ENCODE results near the gene CYBC1. TPM values are rescaled to one million over a fixed set of nuclear protein-coding genes. Genes with fewer than 3 reads are reported as not detected.

The CYBC1 gene
- total RNA-seq, 8 experiments from 2014 or later: 32.0 to 68.0 (median 52.0) TPM

DNA sequence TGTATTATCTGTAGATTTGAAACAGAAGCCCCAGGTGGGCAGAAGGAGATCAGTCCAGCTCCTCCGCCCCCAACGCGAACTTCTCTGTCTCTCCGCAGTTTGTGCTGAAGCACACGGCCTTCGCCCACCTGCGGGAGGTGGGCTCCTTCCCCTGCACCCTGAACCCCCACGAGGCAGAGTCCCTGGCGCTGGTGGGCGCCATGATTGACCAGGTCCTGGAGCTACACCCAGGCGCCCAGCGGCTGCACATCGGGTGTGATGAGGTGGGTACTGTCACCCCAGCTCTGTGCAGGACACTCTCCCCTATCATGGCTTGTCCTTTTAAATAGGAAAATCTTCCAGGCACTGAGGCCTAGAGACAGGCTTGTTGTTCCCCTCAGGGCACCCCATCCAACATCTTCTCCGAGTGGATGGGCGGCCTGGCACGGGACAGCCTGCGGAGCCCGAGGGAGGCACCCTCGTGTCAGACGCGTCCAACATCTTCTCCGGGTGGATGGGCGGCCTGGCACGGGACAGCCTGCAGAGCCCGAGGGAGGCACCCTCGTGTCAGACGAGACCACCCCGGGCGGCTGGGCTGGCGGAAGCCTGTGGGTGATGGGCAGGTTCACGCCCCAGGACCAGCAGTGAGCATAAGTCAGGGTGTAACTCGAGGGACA is 16.9 kb downstream of the CYBC1 start:
- no peak overlapping the region for H3K27ac ChIP-seq
- 80 to 100% (median 95%) methylated on average over 1 to 12 of the region's 32 CpGs; no CpG with 5 or more reads in 2 of the 10 experiments for WGBS, 10 experiments
- ATAC-seq (replicated peaks in 6 of 8): no peak
- H3K4me1 ChIP-seq (replicated peaks in 1 of 2): no peaks in the 10 kb centered on the region
- in situ Hi-C loops (cut with MboI; ENCODE audit: low pct_unique_long_range_greater_than_20kb in 2 of 9, low sequenced_read_pairs in 9 of 9, unreplicated experiment in 9 of 9): no loop called here
- no peak overlapping the region for H3K4me3 ChIP-seq

DNA sequence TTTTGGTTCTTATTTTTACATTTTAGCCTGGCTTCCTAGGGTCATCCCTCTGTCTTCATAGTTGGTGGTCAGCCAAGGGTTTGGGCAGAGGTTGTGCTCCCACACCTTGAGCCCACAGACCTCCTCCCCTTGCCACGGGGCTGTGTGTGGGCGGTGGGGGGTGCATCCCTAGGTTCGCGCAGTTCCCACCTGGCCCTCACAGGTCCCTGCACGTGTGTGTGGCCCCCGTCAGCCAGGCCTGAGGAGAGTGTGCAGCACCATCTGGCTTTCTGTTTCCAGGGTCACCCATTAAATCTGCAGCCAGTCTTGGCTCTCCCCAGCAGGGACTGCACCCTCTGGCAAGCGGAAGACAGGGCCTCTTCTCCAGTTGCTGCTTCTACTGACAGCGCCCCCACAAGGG is 18.5 kb downstream of the CYBC1 start:
- Histone ChIP-seq H3K27ac (no peak overlapping the region), H3K4me1 (replicated peaks in 1 of 2) (no peaks in the 10 kb centered on the region), H3K4me3 (no peak overlapping the region)
- no peak for ATAC-seq (replicated peaks in 6 of 8)
- in situ Hi-C loops (cut with MboI; ENCODE audit: low pct_unique_long_range_greater_than_20kb in 2 of 9, low sequenced_read_pairs in 9 of 9, unreplicated experiment in 9 of 9): no loop called here
- WGBS, 10 experiments: 80 to 92% (median 89%) methylated on average over 1 to 6 of the region's 8 CpGs; no CpG with 5 or more reads in 6 of the 10 experiments

DNA sequence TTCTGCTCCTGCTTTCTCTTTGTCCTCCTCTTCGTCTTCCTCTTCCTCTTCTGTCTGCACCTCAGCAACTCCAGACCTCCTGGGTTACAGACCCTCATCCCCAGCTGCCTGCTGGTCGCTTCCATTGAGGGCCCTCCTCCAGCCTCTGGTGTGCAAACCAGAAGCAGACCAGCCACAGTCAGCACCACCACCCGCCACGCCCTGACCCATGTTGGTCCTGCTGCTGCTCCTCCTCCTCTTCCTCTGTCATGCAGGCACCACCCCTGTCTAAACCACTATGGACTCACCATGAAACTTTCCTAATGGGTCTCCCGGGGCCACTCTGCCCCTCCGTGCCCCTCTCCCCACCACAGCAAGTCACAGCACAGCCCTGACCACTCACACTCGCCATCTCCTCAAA is 20.7 kb downstream of the CYBC1 start:
- in situ Hi-C loops (cut with MboI; ENCODE audit: low pct_unique_long_range_greater_than_20kb in 2 of 9, low sequenced_read_pairs in 9 of 9, unreplicated experiment in 9 of 9): no loop called here
- ATAC-seq (replicated peaks in 6 of 8): peak in 2 of 8 experiments; percentile 18 to 64
- H3K4me3 ChIP-seq: no peak overlapping the region
- no peaks in the 10 kb centered on the region for H3K4me1 ChIP-seq (replicated peaks in 1 of 2)
- WGBS, 10 experiments: 14 to 100% (median 82%) methylated on average over 1 to 4 of the region's 7 CpGs; no CpG with 5 or more reads in 2 of the 10 experiments
- no peak overlapping the region for H3K27ac ChIP-seq

DNA sequence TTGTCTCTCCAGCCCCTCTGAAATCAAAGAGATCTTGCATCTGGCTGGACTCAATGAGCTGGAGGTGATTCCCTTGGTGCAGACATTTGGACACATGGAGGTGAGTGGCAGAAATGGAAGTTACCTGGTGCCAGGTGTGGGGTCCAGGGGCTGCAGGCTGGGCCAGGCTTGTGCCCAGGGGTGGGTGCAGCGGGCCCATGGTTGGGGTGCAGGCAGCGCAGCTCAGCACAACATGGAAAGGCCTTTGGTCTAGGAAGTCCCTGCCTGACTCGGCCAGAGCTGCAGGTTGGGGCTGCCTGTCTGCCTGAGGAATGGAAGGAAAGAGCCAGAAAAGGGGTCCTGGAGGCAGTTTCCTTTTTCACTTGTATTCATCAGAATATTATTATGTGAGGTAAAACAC is 22.0 kb downstream of the CYBC1 start:
- ATAC-seq (replicated peaks in 6 of 8): no peak
- in situ Hi-C loops (cut with MboI; ENCODE audit: low pct_unique_long_range_greater_than_20kb in 2 of 9, low sequenced_read_pairs in 9 of 9, unreplicated experiment in 9 of 9): no loop called here
- no peaks in the 10 kb centered on the region for H3K4me1 ChIP-seq (replicated peaks in 1 of 2)
- H3K27ac ChIP-seq: no peak overlapping the region
- 86% methylated on average over 2 of the region's 3 CpGs; no CpG with 5 or more reads in 9 of the 10 experiments for WGBS, 10 experiments
- H3K4me3 ChIP-seq: no peak overlapping the region

DNA sequence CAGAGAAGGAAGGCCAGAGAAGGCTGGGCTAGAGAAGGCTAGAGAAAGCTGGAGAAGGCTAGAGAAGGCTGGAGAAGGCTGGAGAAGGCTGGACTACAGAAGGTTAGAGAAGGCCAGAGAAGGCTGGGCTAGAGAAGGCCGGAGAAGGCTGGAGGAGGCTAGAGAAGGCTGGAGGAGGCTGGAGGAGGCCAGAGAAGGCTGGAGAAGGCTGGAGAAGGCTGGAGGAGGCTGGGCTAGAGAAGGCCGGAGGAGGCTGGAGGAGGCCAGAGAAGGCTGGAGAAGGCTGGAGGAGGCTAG is 25.7 kb downstream of the CYBC1 start:
- Histone ChIP-seq H3K4me3 (no peak overlapping the region), H3K4me1 (replicated peaks in 1 of 2) (no peaks in the 10 kb centered on the region), H3K27ac (no peak overlapping the region)
- WGBS, 10 experiments: 67 to 100% (median 96%) methylated on average over 1 to 2 of the region's 2 CpGs; no CpG with 5 or more reads in 2 of the 10 experiments
- ATAC-seq (replicated peaks in 6 of 8): no peak
- in situ Hi-C loops (cut with MboI; ENCODE audit: low pct_unique_long_range_greater_than_20kb in 2 of 9, low sequenced_read_pairs in 9 of 9, unreplicated experiment in 9 of 9): no loop called here

DNA sequence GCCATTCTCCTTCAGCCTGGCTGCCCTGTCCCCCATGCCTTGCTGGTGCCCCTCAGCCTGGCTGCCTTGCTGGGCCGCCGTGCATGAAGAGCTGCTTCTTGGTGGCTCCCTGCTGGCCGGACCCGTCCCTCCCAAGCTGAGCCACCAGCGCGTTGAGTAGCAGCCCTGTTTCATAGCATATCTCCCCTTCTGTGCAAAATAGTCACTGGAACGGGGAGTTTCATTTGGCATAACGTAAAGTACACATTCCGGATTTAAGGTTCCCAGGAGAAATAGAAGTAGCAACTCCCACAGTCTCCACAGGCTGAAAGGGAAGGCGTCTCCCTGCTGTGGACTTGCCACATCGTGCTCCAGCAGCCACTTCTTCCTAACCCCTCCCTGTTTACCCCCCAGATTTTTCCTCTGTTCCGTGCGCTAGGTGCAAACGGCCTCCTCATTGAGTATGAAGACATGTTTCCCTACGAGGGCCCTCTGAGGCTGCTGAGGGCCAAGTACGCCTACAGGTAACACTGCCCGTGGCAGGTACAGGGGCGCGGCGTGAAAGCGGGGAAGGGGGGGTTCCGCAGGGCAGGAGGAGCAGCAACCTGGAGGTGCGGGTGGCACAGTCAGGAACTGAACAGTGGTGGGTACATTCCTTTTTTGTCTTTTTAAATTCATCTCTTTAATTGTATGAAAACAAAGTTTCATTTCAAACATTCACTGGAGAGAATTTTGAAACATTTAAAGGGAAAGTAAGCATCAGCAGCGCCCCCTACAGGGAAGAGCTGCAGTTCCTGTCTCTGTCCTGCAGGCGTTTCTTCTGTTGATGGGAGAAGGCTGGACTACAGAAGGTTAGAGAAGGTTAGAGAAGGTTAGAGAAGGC is 26.3 kb downstream of the CYBC1 start:
- peaks cover 0 to 3% of the 10 kb centered on the region in 2 donors for H3K4me1 ChIP-seq (replicated peaks in 1 of 2)
- ATAC-seq (replicated peaks in 6 of 8): peak in 3 of 8 experiments; percentile 52 to 71 (median 57)
- no peak overlapping the region for H3K4me3 ChIP-seq
- H3K27ac ChIP-seq: no peak overlapping the region
- WGBS, 10 experiments: 20 to 82% (median 60%) methylated on average over 2 to 15 of the region's 25 CpGs; no CpG with 5 or more reads in 1 of the 10 experiments
- in situ Hi-C loops (cut with MboI; ENCODE audit: low pct_unique_long_range_greater_than_20kb in 2 of 9, low sequenced_read_pairs in 9 of 9, unreplicated experiment in 9 of 9): no loop called here

DNA sequence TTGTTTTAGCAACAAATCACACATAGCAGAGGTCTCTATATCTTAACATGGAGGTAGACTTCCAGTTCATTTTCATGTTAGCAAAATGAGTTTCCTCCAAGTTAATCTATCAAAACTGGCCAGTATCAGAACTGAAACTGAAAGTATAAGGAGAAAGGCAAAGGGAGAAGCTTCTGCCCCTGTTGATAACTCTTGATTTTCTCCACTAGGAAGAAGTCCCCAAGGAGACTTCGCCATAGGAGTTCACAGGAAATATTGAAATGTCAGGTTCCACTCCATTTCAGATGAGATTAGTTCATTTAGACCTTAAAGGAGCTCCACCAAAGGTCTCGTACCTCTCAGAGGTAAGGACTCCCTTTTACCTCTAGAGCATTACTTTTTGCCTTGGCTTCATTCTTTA is 31.0 kb downstream of the CYBC1 start:
- no peak overlapping the region for H3K4me3 ChIP-seq
- H3K27ac ChIP-seq: no peak overlapping the region
- in situ Hi-C loops (cut with MboI; ENCODE audit: low pct_unique_long_range_greater_than_20kb in 2 of 9, low sequenced_read_pairs in 9 of 9, unreplicated experiment in 9 of 9): loop anchor here in 1 of 9 experiments (10.0 kb wide), 1 partner anchor 65 kb away; the partner anchor contains the start of gene TEX19
- WGBS, 10 experiments: 47 to 100% (median 100%) methylated on average over 1 to 2 of the region's 2 CpGs; no CpG with 5 or more reads in 3 of the 10 experiments
- ATAC-seq (replicated peaks in 6 of 8): no peak
- peaks cover 9% of the 10 kb centered on the region in 2 donors for H3K4me1 ChIP-seq (replicated peaks in 1 of 2)

DNA sequence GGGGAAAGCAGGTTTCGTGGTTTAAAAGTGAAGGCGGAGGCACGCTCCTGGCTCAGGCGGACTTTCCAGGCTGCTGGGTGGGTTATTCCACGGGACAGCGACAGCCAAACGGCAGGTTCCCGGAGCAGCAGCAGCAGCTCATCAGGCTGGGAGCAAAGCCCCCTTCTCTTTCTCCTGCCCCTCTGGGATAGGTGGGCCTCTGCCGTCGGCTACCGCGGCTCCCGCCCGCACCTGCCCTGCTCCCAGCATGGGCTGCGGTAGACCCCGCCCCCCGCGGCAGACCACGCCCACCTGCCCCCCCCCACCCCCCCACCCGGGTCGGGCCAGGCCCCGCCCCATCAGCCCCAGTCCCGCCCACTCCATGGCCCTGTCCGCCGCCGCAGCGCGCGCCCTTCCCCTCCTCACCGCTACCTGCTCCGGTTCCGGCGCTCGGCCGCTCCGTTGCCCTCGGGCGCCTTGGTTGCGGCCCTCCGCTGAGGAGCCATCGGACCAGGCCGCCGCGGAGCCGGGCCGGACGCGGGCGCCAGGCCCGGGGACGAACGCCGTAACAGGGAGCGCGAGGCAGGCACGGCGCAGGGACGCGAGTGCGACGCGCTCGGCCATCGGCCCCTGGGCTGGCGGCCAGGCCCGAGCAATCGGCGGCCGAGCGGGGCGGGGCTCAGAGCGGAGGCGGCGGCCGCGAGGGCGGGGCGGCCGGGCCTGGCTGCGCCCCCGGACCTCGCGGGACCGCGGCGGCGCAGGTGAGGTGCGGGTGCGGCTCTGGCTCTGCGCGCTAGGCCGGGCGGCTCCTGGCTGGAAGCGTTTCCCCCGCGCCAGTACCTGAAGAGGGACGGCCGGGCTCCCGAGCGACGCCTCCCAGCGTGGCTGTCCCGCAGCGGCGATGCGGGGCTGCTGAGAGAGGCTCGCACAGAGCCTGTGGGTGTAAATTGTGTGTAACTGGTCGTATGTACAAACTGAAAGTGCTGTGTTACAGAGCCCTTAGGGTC is 32.3 kb downstream of the CYBC1 start, which contains the start of the genes HEXD and OGFOD3:
Gene HEXD (plus strand): TSS at position 347 of the 986 bp plus-strand sequence. CDS start 1,453 bp downstream, outside the sequence.
Gene OGFOD3 (minus strand): TSS at position 586 of the 986 bp plus-strand sequence. CDS start 101 bp downstream, at position 485.
- Histone ChIP-seq H3K4me1 (replicated peaks in 1 of 2) (peaks cover 9 to 12% of the 10 kb centered on the region in 2 donors), H3K27ac (peak within 1 kb of the TSS; percentile 93 to 99), H3K4me3 (peak within 1 kb of the TSS; percentile 81 to 100 (median 98))
- WGBS, 10 experiments: 0 to 44% (median 0%) methylated on average over 1 to 6 of the region's 108 CpGs; no CpG with 5 or more reads in 5 of the 10 experiments
- ATAC-seq (replicated peaks in 6 of 8): peak; percentile 85 to 93 (median 89)
- in situ Hi-C loops (cut with MboI; ENCODE audit: low pct_unique_long_range_greater_than_20kb in 2 of 9, low sequenced_read_pairs in 9 of 9, unreplicated experiment in 9 of 9): loop anchor here in 1 of 9 experiments (10.0 kb wide), 1 partner anchor 63 kb away; the partner anchor contains the start of gene TEX19

DNA sequence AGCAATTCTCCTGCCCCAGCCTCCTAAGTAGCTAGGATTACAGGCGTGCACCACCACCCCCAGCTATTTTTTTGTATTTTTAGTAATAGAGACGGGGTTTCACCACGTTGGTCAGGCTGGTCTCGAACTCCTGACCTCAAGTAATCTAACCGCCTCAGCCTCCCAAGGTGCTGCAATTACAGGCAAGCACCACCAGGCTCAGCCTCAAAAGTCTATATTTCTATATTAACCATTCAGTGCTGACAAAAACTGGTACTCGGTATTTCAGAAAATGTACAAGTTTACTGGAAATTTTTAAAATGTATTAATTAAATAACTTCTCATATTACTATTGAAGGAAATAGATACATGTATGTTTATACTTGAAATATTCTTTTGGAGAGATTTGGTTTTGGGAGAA is 33.8 kb downstream of the CYBC1 start:
- no peak for ATAC-seq (replicated peaks in 6 of 8)

DNA sequence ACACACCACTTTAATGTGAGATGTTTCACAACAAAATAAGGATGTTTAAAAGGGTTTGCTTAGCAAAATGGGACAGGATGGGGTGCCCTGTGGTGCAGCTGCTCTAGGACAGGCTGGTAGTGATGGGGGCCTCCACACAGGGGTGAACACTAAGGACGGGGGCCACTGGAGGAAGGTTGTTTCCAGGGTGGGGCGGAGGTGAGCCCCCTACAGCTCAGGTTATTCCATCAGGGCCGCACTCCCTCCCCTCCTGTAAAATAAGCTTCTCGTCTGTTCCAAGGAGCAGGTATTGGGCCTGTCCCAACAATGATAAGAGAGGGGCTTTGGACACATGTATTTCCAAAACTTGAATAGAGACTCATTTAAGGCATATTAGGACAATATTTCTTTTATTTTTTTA is 34.3 kb downstream of the CYBC1 start:
- WGBS, 10 experiments: 73 to 100% (median 92%) methylated on average over 1 to 3 of the region's 4 CpGs; no CpG with 5 or more reads in 5 of the 10 experiments
- in situ Hi-C loops (cut with MboI; ENCODE audit: low pct_unique_long_range_greater_than_20kb in 2 of 9, low sequenced_read_pairs in 9 of 9, unreplicated experiment in 9 of 9): loop anchor here in 1 of 9 experiments (10.0 kb wide), 1 partner anchor 61 kb away; the partner anchor contains the start of gene TEX19
- H3K27ac ChIP-seq: no peak overlapping the region
- no peak overlapping the region for H3K4me3 ChIP-seq
- H3K4me1 ChIP-seq (replicated peaks in 1 of 2): peaks cover 9 to 12% of the 10 kb centered on the region in 2 donors
- ATAC-seq (replicated peaks in 6 of 8): no peak

More for the DNA sequence above, 33.8 kb downstream of the CYBC1 start:
- in situ Hi-C loops (cut with MboI; ENCODE audit: low pct_unique_long_range_greater_than_20kb in 2 of 9, low sequenced_read_pairs in 9 of 9, unreplicated experiment in 9 of 9): loop anchor here in 1 of 9 experiments (10.0 kb wide), 1 partner anchor 62 kb away; the partner anchor contains the start of gene TEX19
- no peak overlapping the region for H3K27ac ChIP-seq
- peaks cover 9 to 12% of the 10 kb centered on the region in 2 donors for H3K4me1 ChIP-seq (replicated peaks in 1 of 2)
- WGBS, 10 experiments: 70 to 100% (median 89%) methylated on average over 1 to 6 of the region's 6 CpGs; no CpG with 5 or more reads in 1 of the 10 experiments
- H3K4me3 ChIP-seq: no peak overlapping the region

DNA sequence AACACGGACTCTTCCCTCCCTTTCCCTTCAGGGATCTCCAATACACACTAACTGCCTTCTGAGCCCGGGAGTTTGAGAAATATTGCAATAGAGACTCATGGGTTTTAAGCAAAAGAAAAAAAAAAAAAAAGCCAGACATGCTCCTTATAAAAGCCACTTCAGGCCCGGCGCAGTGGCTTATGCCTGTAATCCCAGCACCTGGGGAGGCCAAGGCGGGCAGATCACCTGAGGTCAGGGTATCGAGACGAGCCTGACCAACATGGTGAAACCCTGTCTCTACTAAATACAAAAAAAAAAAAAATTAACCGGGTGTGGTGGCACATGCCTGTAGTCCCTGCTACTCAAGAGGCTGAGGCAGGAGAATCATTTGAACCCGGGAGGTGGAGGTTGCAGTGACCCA is 34.8 kb downstream of the CYBC1 start:
- in situ Hi-C loops (cut with MboI; ENCODE audit: low pct_unique_long_range_greater_than_20kb in 2 of 9, low sequenced_read_pairs in 9 of 9, unreplicated experiment in 9 of 9): loop anchor here in 1 of 9 experiments (10.0 kb wide), 1 partner anchor 61 kb away; the partner anchor contains the start of gene TEX19
- no peak for ATAC-seq (replicated peaks in 6 of 8)
- H3K27ac ChIP-seq: no peak overlapping the region
- H3K4me3 ChIP-seq: no peak overlapping the region
- peaks cover 9 to 12% of the 10 kb centered on the region in 2 donors for H3K4me1 ChIP-seq (replicated peaks in 1 of 2)
- 83 to 100% (median 96%) methylated on average over 1 to 8 of the region's 9 CpGs; no CpG with 5 or more reads in 3 of the 10 experiments for WGBS, 10 experiments

DNA sequence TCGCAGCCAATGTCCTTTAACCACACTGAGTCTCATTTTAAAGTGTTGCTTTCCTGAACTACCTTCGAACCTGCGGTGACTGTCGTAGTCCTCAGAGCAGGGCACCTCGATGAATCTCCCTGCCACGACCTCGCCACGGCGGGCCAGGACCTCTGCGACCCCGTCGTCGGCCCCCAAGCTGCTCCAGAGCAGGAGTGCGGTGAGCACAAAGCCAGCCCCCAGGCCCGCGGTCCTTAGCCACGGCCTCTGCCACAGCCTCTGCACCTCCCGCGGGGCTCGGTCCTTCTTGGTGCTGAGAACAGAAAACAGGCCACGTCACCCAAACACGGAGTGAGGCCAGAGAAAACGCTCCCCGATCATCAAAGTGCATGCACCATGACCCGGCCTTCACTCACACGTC is 35.2 kb downstream of the CYBC1 start:
- in situ Hi-C loops (cut with MboI; ENCODE audit: low pct_unique_long_range_greater_than_20kb in 2 of 9, low sequenced_read_pairs in 9 of 9, unreplicated experiment in 9 of 9): loop anchor here in 1 of 9 experiments (10.0 kb wide), 1 partner anchor 61 kb away; the partner anchor contains the start of gene TEX19
- Histone ChIP-seq H3K4me1 (replicated peaks in 1 of 2) (peaks cover 9 to 12% of the 10 kb centered on the region in 2 donors), H3K27ac (no peak overlapping the region), H3K4me3 (no peak overlapping the region)
- no peak for ATAC-seq (replicated peaks in 6 of 8)
- WGBS, 10 experiments: 73 to 96% (median 91%) methylated on average over 1 to 9 of the region's 26 CpGs; no CpG with 5 or more reads in 2 of the 10 experiments

All from motor neuron (in vitro differentiated cells).